Caki2 (cell line): Measurements from ENCODE around the gene PSMG4. TPM values are rescaled to one million over a fixed set of nuclear protein-coding genes. Genes with fewer than 3 reads are reported as not detected.

Experiments used
- DNase-seq: peaks from one replicate; pipeline ENCODE4 v3.0.0-alpha.2; 2015; ENCODE audit warnings: low read depth
- in situ Hi-C: cut with HindIII; loops from 2 replicates; pipeline ENCODE4 v1.10.0; 2016; ENCODE audit warnings: low sequenced_read_pairs, low pct_unique_long_range_greater_than_20kb, mixed read lengths
- total RNA-seq: library from RNA; depleted of rRNA; stranded (reverse); fragments of >200 nt; shearing (Covaris generic); gene quantifications from 2 replicates; pipeline ENCODE4 v1.2.3, GENCODE V29; 2014; ENCODE audit warnings: low replicate concordance

PSMG4 gene
- total RNA-seq, 1 experiment from 2014 or later, result 74.5 TPM

DNA sequence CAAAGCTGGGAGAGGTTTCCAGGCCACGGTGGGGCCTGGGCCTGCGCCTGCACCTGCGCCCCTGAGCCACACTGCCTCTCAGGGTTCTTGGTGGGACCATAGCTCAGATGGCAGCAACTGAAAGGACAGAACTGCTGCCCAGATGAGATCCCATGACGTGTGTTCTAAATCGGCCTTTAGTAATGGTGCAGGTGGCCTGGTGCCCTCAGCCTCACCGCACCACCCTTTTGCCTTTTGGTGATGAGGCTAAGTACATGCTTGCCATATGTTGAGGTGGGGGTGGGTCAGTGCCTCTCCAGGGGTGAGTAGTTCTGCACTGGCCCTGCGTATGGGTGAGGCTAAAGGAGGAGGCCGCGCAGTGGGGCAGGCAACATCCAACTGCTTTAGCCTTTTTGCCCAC, 7.4 kb downstream of the PSMG4 start:
- DNase-seq, result no peak
- in situ Hi-C loops, result no loop called here

DNA sequence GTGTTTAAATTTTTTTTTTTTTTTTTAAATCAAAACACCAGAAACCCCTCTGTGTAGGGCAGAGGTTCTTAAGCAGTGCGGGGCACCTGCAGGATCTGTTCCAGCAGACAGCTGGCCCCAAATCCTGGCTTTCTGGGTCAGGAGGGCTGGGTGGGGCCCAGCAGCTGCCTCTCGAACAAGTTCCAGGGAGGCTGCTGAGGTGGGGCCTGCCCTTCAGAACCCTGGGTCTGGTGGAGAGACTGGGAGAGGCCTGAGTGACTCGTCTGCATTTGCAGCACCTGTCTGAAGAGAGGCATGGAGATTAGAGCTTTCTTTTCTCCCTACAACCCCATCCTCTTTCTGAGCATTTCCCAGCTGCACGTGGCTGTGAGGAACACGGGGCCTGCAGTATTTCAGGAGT, 8.4 kb downstream of the PSMG4 start:
- in situ Hi-C loops, result no loop called here
- DNase-seq, result no peak

DNA sequence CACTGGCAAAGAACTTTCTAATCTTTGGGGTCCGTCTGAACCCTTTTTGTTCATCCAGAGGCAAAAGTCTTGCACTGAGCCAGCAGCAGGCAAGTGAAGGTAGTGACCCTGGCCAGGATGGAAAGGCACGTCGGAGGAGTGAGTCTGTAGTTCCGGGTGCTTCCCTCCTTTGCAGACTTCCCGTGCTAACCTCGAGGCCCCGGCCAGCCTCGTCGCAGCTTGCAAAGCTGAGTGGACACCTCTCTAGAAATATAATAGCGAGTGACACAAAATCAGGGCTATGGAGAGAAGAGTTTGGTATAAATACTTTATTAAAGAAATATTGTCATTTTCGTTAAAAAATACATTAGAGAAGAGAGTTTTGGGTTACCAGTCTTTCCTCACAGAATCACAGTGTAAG, 9.9 kb downstream of the PSMG4 start:
- in situ Hi-C loops, result no loop called here
- no peak for DNase-seq

- in situ Hi-C loops, result no loop called here
- DNase-seq, result no peak
Measured at GRCh38 chr6:3269281-3269975, 10.7 kb downstream of the PSMG4 start.

DNA sequence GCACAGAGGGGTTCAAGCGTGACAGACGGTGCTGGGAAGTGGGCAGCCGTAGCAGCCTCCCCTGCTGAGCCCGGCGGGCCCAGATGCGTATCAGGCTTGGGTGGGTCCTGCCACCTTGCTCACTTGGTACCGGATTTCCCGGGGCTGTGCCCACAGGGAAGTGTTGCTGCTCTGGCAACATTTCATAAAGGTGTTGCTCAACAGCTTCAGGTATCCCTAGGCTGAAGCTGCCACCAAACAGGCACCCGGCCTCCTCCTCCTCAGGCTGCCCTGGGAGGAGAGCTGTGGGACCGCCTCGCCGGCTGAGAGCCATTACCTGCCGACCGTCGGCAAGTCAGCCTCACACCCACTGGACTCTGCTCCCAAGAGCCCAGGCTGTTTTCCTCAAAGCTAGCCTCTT, 11.5 kb downstream of the PSMG4 start:
- DNase-seq, result no peak
- in situ Hi-C loops, result no loop called here

GRCh38 chr6:3271756-3272155, 13.0 kb downstream of the PSMG4 start:
- in situ Hi-C loops, result no loop called here
- DNase-seq, result no peak

- DNase-seq, result no peak
- in situ Hi-C loops, result no loop called here
Measured at GRCh38 chr6:3272911-3273547, 14.3 kb downstream of the PSMG4 start.

GRCh38 chr6:3273707-3274521, 15.2 kb downstream of the PSMG4 start:
- in situ Hi-C loops, result no loop called here
- no peak for DNase-seq

DNA sequence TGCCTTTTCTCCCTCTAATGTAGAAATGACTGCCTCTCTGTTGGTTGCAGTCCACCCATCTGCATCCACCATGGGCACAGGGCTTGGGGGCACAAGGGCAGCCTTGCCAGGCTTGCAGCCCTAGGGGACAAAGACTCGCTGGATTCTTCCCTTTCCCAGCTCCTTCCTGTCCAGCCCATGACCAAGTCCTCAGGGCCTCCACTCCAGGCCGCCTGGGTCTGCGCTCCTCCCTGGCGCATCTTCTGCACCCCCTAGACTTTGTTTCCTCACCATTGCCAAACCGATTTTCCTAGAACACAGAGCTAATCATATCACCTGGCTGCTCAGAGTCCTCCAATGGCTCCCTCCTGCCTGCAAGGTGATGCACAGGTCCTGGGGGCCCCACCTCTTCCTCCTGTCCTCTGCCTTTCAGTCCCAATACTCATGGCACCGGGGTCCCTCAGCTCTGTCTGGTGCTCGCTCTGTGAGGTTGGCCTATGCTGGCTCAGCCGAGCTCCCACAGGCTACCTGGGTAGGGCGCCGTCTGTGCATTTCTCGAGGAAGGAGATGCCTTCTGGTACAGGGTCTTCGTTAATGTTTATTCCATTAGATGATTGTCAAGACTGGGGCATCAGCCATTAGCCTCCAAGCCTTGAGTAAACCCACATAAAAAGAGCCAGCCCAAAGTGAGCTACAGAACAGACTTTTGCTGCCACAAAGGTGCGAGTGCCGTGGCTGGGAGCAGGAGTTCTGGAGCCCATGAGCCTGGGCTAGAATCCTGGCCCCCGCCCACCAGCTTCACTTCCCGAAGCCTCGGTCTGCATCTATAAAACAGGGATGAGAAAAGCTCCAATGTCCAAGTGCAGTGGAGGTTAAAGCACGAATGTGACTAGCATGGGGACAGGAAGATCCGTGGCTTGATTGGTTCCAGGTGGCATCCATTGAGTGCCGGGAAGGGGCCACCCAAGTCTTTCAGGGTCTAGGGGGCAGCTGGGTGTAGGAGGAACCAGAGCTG, 17.7 kb downstream of the PSMG4 start:
- in situ Hi-C loops, result no loop called here

DNA sequence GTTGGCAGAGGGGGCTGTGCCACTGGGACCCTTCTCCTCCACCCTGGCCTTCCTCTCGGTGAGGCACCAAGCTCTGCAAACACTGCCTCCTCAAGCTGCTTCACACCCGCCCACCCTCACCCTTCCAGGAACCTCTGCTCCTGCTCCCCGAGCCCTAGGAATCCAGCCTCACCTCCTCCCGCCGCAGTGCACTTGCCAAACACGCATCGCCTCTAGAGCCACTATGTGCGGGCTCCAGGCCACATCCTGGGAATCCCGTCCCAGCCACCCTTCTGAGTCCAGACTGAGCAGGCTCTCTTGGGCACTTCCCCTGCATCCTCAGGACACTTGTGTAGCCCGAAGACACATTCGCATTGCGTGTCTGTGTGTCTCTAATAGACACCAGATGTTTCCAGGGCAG, 18.5 kb downstream of the PSMG4 start:
- in situ Hi-C loops, result no loop called here
- DNase-seq, result no peak

More for the DNA sequence above, 17.7 kb downstream of the PSMG4 start:
- no peak for DNase-seq

DNA sequence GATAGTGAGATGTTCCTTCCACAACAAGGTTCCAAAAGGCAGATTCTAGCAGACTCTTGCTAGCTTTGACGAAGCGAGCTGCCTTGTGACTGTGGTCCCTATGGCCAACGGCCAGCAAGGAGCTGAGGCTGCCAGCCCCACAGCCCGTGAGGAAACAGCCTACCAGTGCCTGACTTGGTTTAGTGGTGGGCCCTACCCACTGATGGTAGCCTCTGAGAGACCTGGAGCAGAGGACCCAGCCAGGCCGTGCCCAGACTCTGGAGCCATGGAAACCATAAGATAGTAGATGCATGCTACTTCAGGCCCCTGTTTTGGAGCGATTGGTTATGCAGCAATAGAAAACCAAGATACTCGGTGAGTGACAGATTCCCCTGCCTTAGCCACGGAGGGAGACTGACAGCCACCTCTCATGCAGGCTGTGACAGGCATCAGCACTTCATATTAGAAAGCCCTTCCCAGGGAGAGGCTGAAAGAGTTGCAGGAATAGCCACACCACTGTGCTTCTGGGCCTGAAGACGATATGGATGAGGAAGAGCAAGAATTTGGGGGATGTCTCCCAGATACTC, 19.2 kb downstream of the PSMG4 start:
- DNase-seq, result no peak
- in situ Hi-C loops, result no loop called here

DNA sequence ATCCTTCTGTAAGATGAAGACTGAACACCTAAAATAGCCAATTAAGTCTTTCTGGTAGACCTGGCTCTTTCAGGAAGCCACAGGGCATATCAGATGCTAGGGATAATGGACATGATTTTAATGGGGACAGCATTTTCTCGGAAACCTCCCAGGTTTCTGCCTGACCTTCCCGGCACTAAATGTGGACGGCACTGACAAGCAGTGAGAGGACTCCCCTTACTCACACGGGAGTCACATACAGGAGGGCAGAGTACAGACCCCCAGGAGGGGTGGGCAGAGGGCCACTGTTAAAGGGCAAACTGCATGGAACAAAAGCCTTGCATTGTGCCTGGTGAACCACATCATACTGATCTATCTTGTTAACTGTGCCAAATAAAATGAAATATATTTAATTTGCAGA, 19.9 kb downstream of the PSMG4 start:
- no peak for DNase-seq
- in situ Hi-C loops, result no loop called here

DNA sequence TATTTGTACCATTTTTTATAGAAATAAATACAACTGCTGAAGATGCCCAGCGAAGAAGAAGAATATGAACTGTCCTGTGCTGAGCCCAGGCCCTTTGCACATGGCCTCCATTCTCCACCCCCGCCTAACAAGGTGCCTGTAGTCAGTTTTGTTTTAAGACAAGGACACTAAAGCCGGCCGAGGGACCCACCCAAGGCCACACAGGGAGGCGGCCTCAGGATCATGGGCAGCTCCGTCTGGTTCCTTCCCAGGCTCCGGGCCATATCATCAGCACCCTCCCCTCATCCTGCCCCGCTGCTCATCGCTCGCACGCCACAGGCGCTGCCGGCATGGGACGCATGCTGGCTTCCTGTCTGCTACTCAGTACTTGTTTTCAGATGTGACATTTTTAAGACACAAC, 21.3 kb downstream of the PSMG4 start:
- DNase-seq, result no peak
- in situ Hi-C loops, result no loop called here

GRCh38 chr6:3280866-3281465, 22.2 kb downstream of the PSMG4 start:
- DNase-seq, result no peak
- in situ Hi-C loops, result no loop called here

DNA sequence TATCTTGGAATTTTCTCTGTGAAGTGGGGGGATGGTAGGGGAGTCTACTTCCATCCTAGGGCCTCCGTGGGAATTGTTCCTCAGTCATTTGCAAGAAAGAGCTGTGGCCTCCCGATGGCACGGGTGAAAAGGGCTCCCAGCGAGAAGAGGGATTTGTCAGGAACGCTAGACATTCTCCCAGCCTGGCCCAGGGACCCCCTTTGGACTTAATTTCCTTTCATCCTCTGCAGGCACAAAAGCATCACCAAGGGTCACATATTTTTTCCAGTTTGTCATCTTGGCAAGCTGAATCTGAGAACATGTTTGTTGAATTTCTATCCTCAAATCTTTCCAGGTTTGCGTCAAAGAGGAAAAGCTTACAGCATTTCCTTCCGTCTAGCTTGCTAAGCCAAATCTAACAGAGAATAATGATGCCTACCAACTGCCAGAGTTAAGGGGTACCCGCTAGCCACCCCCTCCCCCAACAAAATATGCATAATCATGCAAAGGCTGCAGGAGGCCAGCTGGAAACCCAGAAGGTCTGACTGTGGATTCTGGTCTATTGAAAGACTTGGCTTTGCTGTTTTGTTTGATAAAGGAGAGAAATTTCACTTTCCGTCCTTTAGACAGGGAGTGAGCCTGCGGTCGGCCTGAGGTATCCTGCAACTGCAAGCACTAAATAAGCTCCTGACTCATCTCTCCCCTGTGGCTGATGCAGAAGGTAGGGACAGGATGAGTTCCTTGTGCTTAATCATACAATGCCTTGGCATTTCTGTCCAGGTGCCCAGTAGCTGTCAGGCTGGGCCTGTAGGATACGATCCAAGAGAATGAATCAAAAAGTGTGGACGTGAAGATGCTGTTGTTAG, 23.1 kb downstream of the PSMG4 start:
- in situ Hi-C loops, result no loop called here
- DNase-seq, result no peak

DNA sequence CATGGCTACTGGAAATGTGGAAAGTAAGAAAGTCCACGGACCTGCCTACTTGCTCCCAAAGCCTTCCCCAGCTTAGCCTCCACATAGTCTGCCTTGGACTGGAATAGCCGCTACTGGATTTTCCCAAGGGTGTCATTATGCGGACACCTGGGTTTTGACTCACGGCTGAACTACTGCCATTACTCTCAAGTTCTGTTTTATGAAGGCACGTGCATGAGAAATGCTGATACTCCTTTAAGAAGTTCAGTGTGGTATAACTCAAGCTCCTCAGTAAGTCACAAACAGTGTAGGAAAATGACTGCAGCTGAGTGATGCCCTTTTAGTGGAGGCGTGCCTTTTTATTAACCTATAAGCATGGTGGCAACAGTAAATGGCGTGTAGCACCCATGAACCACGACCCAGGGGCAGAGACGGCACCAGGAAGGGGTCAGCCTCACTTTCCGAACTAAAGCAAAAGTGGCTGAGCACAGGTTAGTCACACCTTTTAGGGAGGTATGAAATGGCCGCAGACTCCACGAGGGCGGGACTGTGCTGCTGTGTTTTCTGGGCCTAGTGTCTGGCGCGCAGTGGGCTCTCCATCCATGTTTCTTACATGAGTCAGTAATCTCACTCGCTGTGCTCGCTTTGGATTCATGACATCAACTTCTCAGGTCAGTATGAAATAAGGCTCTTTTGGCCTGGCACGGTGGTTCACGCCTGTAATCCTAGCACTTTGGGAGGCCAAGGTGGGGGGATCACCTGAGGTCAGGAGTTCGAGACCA, 23.9 kb downstream of the PSMG4 start:
- in situ Hi-C loops, result no loop called here
- no peak for DNase-seq
